ENCODE measurements around the gene CETN2. TPM values are rescaled to one million over a fixed set of nuclear protein-coding genes. Genes with fewer than 3 reads are reported as not detected.
"Not testable (repeated sequence)": the region's sequence is repeated elsewhere in the genome, so short reads cannot be mapped to it uniquely, and the experiment has no call there.

CETN2 gene
- polyA plus RNA-seq, 1 donor (not counting 4 experiments of a cell fraction or from before 2014, with no cell fraction given): 69.0 TPM

GRCh38 chrX:152842772-152843338 is 12.3 kb upstream of the CETN2 start:
- Histone ChIP-seq H3K27ac (ENCODE audit: control insufficient read depth, insufficient read depth, low read length) (no peak overlapping the region), H3K27me3 (ENCODE audit: control insufficient read depth, extremely low read depth, insufficient read depth, low read length) (no peaks in the 10 kb centered on the region), H3K36me3 (ENCODE audit: control insufficient read depth in 2 of 2, extremely low read depth in 1 of 2, insufficient read depth in 2 of 2, low read length in 2 of 2) (peaks cover 0 to 5% of the 10 kb centered on the region in 2 experiments), H4K20me1 (ENCODE audit: control insufficient read depth, extremely low read depth, insufficient read depth, low read length) (no peaks in the 10 kb centered on the region), H3K9me3 (ENCODE audit: control insufficient read depth, low read depth, low read length) (no peaks in the 10 kb centered on the region), H3K4me1 (ENCODE audit: control insufficient read depth, extremely low read depth, insufficient read depth, low read length) (peaks cover 2% of the 10 kb centered on the region), H3K4me3 (ENCODE audit: control insufficient read depth in 2 of 3, extremely low read depth in 1 of 3, insufficient read depth in 2 of 3, low read depth in 1 of 3, low read length in 3 of 3) (no peak overlapping the region), H3K9ac (ENCODE audit: control insufficient read depth, extremely low read depth, insufficient read depth, low read length) (no peak overlapping the region), H3K79me2 (ENCODE audit: control insufficient read depth, insufficient read depth, low read length) (peaks cover 57% of the 10 kb centered on the region), H3K9me1 (ENCODE audit: control insufficient read depth, extremely low read depth, insufficient read depth, low read length) (no peaks in the 10 kb centered on the region), H3K4me2 (ENCODE audit: control insufficient read depth, extremely low read depth, insufficient read depth, low read depth, low read length) (no peak overlapping the region), H2AFZ (ENCODE audit: control insufficient read depth, low read length) (no peak overlapping the region)
- dilution Hi-C loops (cut with MboI; ENCODE audit: extremely low pct_ligation_motif_present, low sequenced_read_pairs): no loop called here
- DNase-seq (ENCODE audit: low read depth, low spot score): no peak
- TF ChIP-seq CTCF (optimal IDR thresholded peaks at IDR 0.05 in 1 of 3, IDR thresholded peaks at IDR 0.05 in 1 of 3, conservative IDR thresholded peaks at IDR 0.05 in 1 of 3; ENCODE audit: extremely low read depth in 1 of 3, insufficient read depth in 2 of 3, low read length in 3 of 3) (no peak), EZH2 (IDR thresholded peaks at IDR 0.05; ENCODE audit: low read length) (no peak)
- FAIRE-seq: no peak

DNA sequence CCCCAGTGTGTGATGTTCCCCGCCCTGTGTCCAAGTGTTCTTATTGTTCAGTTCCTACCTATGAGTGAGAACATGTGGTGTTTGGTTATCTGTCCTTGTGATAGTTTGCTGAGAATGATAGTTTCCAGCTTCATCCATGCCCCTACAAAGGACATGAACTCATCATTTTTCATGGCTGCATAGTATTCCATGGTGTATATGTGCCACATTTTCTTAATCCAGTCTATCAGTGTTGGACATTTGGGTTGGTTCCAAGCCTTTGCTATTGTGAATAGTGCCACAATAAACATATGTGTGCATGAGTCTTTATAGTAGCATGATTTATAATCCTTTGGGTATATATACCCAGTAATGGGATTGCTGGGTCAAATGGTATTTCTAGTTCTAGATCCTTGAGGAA is 4.9 kb upstream of the CETN2 start:
- H3K27me3 ChIP-seq (ENCODE audit: control insufficient read depth, extremely low read depth, insufficient read depth, low read length); dilution Hi-C loops (cut with MboI; ENCODE audit: extremely low pct_ligation_motif_present, low sequenced_read_pairs); FAIRE-seq; H3K27ac ChIP-seq (ENCODE audit: control insufficient read depth, insufficient read depth, low read length); H3K4me2 ChIP-seq (ENCODE audit: control insufficient read depth, extremely low read depth, insufficient read depth, low read depth, low read length); H2AFZ ChIP-seq (ENCODE audit: control insufficient read depth, low read length); H3K9me1 ChIP-seq (ENCODE audit: control insufficient read depth, extremely low read depth, insufficient read depth, low read length); H3K9me3 ChIP-seq (ENCODE audit: control insufficient read depth, low read depth, low read length); H3K9ac ChIP-seq (ENCODE audit: control insufficient read depth, extremely low read depth, insufficient read depth, low read length); H3K4me1 ChIP-seq (ENCODE audit: control insufficient read depth, extremely low read depth, insufficient read depth, low read length); H3K4me3 ChIP-seq (ENCODE audit: control insufficient read depth in 2 of 3, extremely low read depth in 1 of 3, insufficient read depth in 2 of 3, low read depth in 1 of 3, low read length in 3 of 3); H4K20me1 ChIP-seq (ENCODE audit: control insufficient read depth, extremely low read depth, insufficient read depth, low read length); H3K36me3 ChIP-seq (ENCODE audit: control insufficient read depth in 2 of 2, extremely low read depth in 1 of 2, insufficient read depth in 2 of 2, low read length in 2 of 2); DNase-seq (ENCODE audit: low read depth, low spot score): not testable (repeated sequence)
- H3K79me2 ChIP-seq (ENCODE audit: control insufficient read depth, insufficient read depth, low read length): peaks cover 46% of the 10 kb centered on the region

GRCh38 chrX:152833378-152833777 is 2.8 kb upstream of the CETN2 start:
- no peaks in the 10 kb centered on the region for H3K27me3 ChIP-seq (ENCODE audit: control insufficient read depth, extremely low read depth, insufficient read depth, low read length)
- peaks cover 8% of the 10 kb centered on the region for H3K4me1 ChIP-seq (ENCODE audit: control insufficient read depth, extremely low read depth, insufficient read depth, low read length)
- H4K20me1 ChIP-seq (ENCODE audit: control insufficient read depth, extremely low read depth, insufficient read depth, low read length): no peaks in the 10 kb centered on the region
- peaks cover 45% of the 10 kb centered on the region for H3K79me2 ChIP-seq (ENCODE audit: control insufficient read depth, insufficient read depth, low read length)
- dilution Hi-C loops (cut with MboI; ENCODE audit: extremely low pct_ligation_motif_present, low sequenced_read_pairs): no loop called here
- no peak for TF ChIP-seq CTCF (optimal IDR thresholded peaks at IDR 0.05 in 1 of 3, IDR thresholded peaks at IDR 0.05 in 1 of 3, conservative IDR thresholded peaks at IDR 0.05 in 1 of 3; ENCODE audit: extremely low read depth in 1 of 3, insufficient read depth in 2 of 3, low read length in 3 of 3)
- TF ChIP-seq EZH2 (IDR thresholded peaks at IDR 0.05; ENCODE audit: low read length): no peak
- no peak overlapping the region for H3K9ac ChIP-seq (ENCODE audit: control insufficient read depth, extremely low read depth, insufficient read depth, low read length)
- no peak overlapping the region for H2AFZ ChIP-seq (ENCODE audit: control insufficient read depth, low read length)
- H3K36me3 ChIP-seq (ENCODE audit: control insufficient read depth in 2 of 2, extremely low read depth in 1 of 2, insufficient read depth in 2 of 2, low read length in 2 of 2): peaks cover 2 to 5% of the 10 kb centered on the region in 2 experiments
- H3K4me2 ChIP-seq (ENCODE audit: control insufficient read depth, extremely low read depth, insufficient read depth, low read depth, low read length): no peak overlapping the region
- FAIRE-seq (no peak), DNase-seq (ENCODE audit: low read depth, low spot score) (no peak)
- H3K4me3 ChIP-seq (ENCODE audit: control insufficient read depth in 2 of 3, extremely low read depth in 1 of 3, insufficient read depth in 2 of 3, low read depth in 1 of 3, low read length in 3 of 3): no peak overlapping the region
- no peaks in the 10 kb centered on the region for H3K9me1 ChIP-seq (ENCODE audit: control insufficient read depth, extremely low read depth, insufficient read depth, low read length)
- H3K9me3 ChIP-seq (ENCODE audit: control insufficient read depth, low read depth, low read length): no peaks in the 10 kb centered on the region
- H3K27ac ChIP-seq (ENCODE audit: control insufficient read depth, insufficient read depth, low read length): no peak overlapping the region
